Vagina (tissue), 2 donors: ENCODE results near the gene GPR35. TPM values are rescaled to one million over a fixed set of nuclear protein-coding genes. Genes with fewer than 3 reads are reported as not detected.
A peak's percentile ranks its signal among the peaks of the same experiment; 100 is the strongest.

ENCODE experiments used
- DNase-seq, 2 donors: peaks; one replicate each; pipeline ENCODE4 v3.0.0-alpha.2; 2017; ENCODE audit errors: extremely low spot score in 2 of 2
- H3K27ac ChIP-seq: fragments of 200-600 bp; sonication (generic); one replicate; pipeline ENCODE4 v1.5.1; 2019
- H3K27me3 ChIP-seq: fragments of 200-600 bp; sonication (generic); one replicate; pipeline ENCODE4 v1.5.1; 2019
- H3K36me3 ChIP-seq, 2 donors: fragments of 200-600 bp; sonication (generic); one replicate each; pipeline ENCODE4 v1.5.1; 2017 to 2019
- H3K4me1 ChIP-seq: fragments of 200-600 bp; sonication (generic); one replicate; pipeline ENCODE4 v1.5.1; 2019
- H3K4me3 ChIP-seq, 2 donors: fragments of 200-600 bp; sonication (generic); 1 replicate in 1 of 2; 2 replicates in 1 of 2; pipeline ENCODE4 v1.5.1; 2016 to 2019
- H3K9me3 ChIP-seq: fragments of 200-600 bp; sonication (generic); one replicate; pipeline ENCODE4 v1.5.1; 2019
- CTCF ChIP-seq, 3 experiments: fragments of 450-650 bp in 2 of 3; fragments of 200-600 bp in 1 of 3; sonication (generic) in 1 of 3; IDR thresholded peaks; one replicate each; pipeline ENCODE4 v1.5.1; 2017 to 2019; ENCODE audit warnings: antibody characterized with exemption in 3 of 3, mild to moderate bottlenecking in 2 of 3, moderate library complexity in 2 of 3
- POLR2A ChIP-seq, 2 donors: fragments of 450-650 bp; IDR thresholded peaks; one replicate each; pipeline ENCODE4 v1.6.1; 2017; ENCODE audit warnings: antibody characterized with exemption in 2 of 2, mild to moderate bottlenecking in 2 of 2, moderate library complexity in 2 of 2
- POLR2AphosphoS5 ChIP-seq, 2 donors: sonication (generic); formaldehyde crosslinking; IDR thresholded peaks; one replicate each; pipeline ENCODE4 v1.9.0; 2017; ENCODE audit warnings: antibody characterized with exemption in 2 of 2, mild to moderate bottlenecking in 2 of 2, low read depth in 1 of 2; ENCODE audit not compliant: insufficient read depth in 1 of 2
- intact Hi-C: fragments of 100-400 bp; cut with DNase I; formaldehyde crosslinking; loops from one replicate; pipeline ENCODE4 v1.15.1; 2023
- total RNA-seq: library from RNA; depleted of rRNA; stranded (reverse); fragments of >200 nt; gene quantifications from one replicate; pipeline ENCODE4 v1.2.3, GENCODE V29; 2016

The GPR35 gene
- total RNA-seq, 1 donor from 2014 or later: 3.9 TPM

GRCh38 chr2:240581811-240582210 lies 43.5 kb upstream of the GPR35 start:
- no peak for DNase-seq
- intact Hi-C loops: no loop called here
- H3K4me3 ChIP-seq: no peak overlapping the region
- TF ChIP-seq POLR2A (IDR thresholded peaks at IDR 0.05) (no peak), CTCF (IDR thresholded peaks at IDR 0.05) (no peak), POLR2AphosphoS5 (IDR thresholded peaks at IDR 0.05; ENCODE audit: insufficient read depth in 1 of 2, low read depth in 1 of 2) (no peak)
- H3K9me3 ChIP-seq: no peaks in the 10 kb centered on the region
- peaks cover 53% of the 10 kb centered on the region for H3K4me1 ChIP-seq
- H3K36me3 ChIP-seq: peaks cover 0 to 23% of the 10 kb centered on the region in 2 donors
- H3K27me3 ChIP-seq: no peaks in the 10 kb centered on the region
- H3K27ac ChIP-seq: no peak overlapping the region

GRCh38 chr2:240582781-240583180 lies 42.5 kb upstream of the GPR35 start:
- TF ChIP-seq CTCF (IDR thresholded peaks at IDR 0.05): no peak
- TF ChIP-seq POLR2AphosphoS5 (IDR thresholded peaks at IDR 0.05; ENCODE audit: insufficient read depth in 1 of 2, low read depth in 1 of 2): no peak
- TF ChIP-seq POLR2A (IDR thresholded peaks at IDR 0.05): no peak
- no peak overlapping the region for H3K27ac ChIP-seq

GRCh38 chr2:240583774-240584173 lies 41.5 kb upstream of the GPR35 start:
- no peak overlapping the region for H3K4me3 ChIP-seq
- H3K9me3 ChIP-seq: no peaks in the 10 kb centered on the region
- TF ChIP-seq CTCF (IDR thresholded peaks at IDR 0.05) (no peak), POLR2AphosphoS5 (IDR thresholded peaks at IDR 0.05; ENCODE audit: insufficient read depth in 1 of 2, low read depth in 1 of 2) (no peak), POLR2A (IDR thresholded peaks at IDR 0.05) (no peak)
- peaks cover 62% of the 10 kb centered on the region for H3K4me1 ChIP-seq
- intact Hi-C loops: no loop called here
- DNase-seq: no peak
- no peaks in the 10 kb centered on the region for H3K27me3 ChIP-seq
- H3K27ac ChIP-seq: no peak overlapping the region
- H3K36me3 ChIP-seq: peaks cover 0 to 5% of the 10 kb centered on the region in 2 donors

More at GRCh38 chr2:240582781-240583180, 42.5 kb upstream of the GPR35 start:
- no peaks in the 10 kb centered on the region for H3K9me3 ChIP-seq
- H3K36me3 ChIP-seq: peaks cover 0 to 13% of the 10 kb centered on the region in 2 donors
- H3K4me1 ChIP-seq: peaks cover 59% of the 10 kb centered on the region
- no peak overlapping the region for H3K4me3 ChIP-seq
- no peak for DNase-seq
- H3K27me3 ChIP-seq: no peaks in the 10 kb centered on the region
- intact Hi-C loops: no loop called here

- Histone ChIP-seq H3K9me3 (no peaks in the 10 kb centered on the region), H3K36me3 (peaks cover 0 to 8% of the 10 kb centered on the region in 2 donors), H3K27me3 (no peaks in the 10 kb centered on the region), H3K4me1 (peaks cover 56% of the 10 kb centered on the region), H3K4me3 (peak overlapping the region; percentile 77 to 96), H3K27ac (no peak overlapping the region)
- intact Hi-C loops: no loop called here
- no peak for TF ChIP-seq POLR2A (IDR thresholded peaks at IDR 0.05)
- TF ChIP-seq POLR2AphosphoS5 (IDR thresholded peaks at IDR 0.05; ENCODE audit: insufficient read depth in 1 of 2, low read depth in 1 of 2): no peak
- no peak for TF ChIP-seq CTCF (IDR thresholded peaks at IDR 0.05)
- DNase-seq: no peak
These were observed 40.7 kb upstream of the GPR35 start for GRCh38 chr2:240584486-240585031.

GRCh38 chr2:240585101-240585500 lies 40.2 kb upstream of the GPR35 start:
- intact Hi-C loops: no loop called here
- peak overlapping the region; percentile 90 for H3K27ac ChIP-seq
- peaks cover 51% of the 10 kb centered on the region for H3K4me1 ChIP-seq
- DNase-seq: no peak
- H3K27me3 ChIP-seq: no peaks in the 10 kb centered on the region
- peak overlapping the region; percentile 77 to 96 for H3K4me3 ChIP-seq
- H3K9me3 ChIP-seq: no peaks in the 10 kb centered on the region
- TF ChIP-seq POLR2AphosphoS5 (IDR thresholded peaks at IDR 0.05; ENCODE audit: insufficient read depth in 1 of 2, low read depth in 1 of 2) (no peak), POLR2A (IDR thresholded peaks at IDR 0.05) (no peak), CTCF (IDR thresholded peaks at IDR 0.05) (no peak)
- H3K36me3 ChIP-seq: peaks cover 0 to 14% of the 10 kb centered on the region in 2 donors
